Measurements from ENCODE around the gene PEAK3.
A peak's percentile ranks its signal among the peaks of the same experiment; 100 is the strongest.

PEAK3 gene

DNA sequence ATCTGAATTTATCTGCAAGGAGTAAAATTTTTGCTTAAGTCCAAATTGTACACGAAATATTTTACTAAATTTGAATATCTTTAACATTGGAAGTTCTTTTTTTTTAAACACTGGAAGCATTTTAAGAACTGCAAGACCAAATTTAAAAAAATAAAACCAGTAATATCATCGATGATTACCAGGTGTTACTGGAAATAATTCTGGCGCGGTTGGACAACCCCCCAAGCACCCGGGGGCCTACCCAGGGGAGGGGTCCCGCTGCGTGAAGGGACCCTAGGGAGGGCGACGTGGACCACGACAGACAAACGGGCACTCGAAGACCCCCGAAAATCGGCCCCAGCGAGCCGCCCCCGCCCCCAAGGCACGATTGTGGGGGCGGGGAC, 13.1 kb downstream of the PEAK3 start:
- TF ChIP-seq, protein P1, sequence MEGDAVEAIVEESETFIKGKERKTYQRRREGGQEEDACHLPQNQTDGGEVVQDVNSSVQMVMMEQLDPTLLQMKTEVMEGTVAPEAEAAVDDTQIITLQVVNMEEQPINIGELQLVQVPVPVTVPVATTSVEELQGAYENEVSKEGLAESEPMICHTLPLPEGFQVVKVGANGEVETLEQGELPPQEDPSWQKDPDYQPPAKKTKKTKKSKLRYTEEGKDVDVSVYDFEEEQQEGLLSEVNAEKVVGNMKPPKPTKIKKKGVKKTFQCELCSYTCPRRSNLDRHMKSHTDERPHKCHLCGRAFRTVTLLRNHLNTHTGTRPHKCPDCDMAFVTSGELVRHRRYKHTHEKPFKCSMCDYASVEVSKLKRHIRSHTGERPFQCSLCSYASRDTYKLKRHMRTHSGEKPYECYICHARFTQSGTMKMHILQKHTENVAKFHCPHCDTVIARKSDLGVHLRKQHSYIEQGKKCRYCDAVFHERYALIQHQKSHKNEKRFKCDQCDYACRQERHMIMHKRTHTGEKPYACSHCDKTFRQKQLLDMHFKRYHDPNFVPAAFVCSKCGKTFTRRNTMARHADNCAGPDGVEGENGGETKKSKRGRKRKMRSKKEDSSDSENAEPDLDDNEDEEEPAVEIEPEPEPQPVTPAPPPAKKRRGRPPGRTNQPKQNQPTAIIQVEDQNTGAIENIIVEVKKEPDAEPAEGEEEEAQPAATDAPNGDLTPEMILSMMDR (IDR thresholded peaks at IDR 0.05; ENCODE audit: borderline replicate concordance, insufficient read depth, low read depth, low read length), result no peak
- peak overlapping the region; percentile 62 for H3K4me3 ChIP-seq (ENCODE audit: low read depth, low read length)

DNA sequence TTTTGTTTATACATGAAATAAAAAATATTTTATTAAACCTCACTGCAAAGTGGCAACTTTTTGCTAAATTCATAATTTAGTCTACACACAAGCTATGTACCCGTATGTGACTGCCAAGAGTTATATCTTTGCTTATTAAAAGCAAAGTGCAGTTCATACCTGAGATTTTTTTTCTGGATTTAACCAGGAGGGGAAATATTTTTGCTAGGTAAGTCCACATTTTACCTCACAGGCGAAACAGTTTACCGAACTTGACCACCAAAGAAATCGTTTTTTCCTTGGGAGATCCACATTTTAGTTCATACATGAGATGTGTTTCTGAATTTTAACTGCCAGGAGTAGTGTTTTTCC, 13.5 kb downstream of the PEAK3 start:
- TF ChIP-seq, protein P1 (IDR thresholded peaks at IDR 0.05; ENCODE audit: borderline replicate concordance, insufficient read depth, low read depth, low read length), result no peak
- no peak overlapping the region for H3K4me3 ChIP-seq (ENCODE audit: low read depth, low read length)

DNA sequence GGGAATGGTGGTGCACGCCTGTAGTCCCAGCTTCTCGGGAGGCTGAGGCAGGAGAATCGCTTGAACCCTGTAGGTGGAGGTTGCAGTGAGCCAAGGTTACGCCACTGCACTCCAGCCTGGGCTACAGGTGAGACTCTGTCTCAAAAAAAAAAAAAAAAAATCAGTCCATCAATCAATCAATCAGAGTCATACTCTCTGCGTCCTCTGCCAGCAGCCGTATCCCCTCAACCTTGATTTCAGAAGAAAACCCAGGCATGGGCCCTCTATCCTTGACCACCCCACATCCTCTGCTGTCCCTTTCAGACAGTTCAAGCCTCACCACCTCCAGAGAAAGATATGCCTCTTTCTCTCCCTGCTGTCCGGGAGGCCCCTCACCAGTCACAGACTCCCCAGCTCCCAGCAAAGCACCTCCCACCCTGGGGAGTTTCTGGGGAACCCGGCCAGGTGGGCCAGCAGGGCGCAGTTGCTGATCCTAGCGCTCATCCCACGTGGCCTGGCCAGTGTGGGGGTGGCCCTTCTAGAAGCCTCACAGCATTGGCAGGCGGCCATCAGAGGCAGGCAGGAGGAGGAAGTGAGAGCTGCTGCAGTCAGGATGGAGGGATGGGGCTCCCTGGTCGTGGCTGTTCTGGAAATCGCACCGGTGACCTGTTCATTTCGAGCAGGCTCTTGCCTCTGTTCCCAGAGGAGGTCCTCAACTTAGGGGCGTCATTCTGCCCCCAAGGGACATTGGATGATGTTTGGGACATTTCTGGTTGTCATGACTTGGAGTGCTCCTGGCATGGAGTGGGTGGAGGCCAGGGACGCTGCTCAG, 15.6 kb downstream of the PEAK3 start:
- peak overlapping the region; percentile 6 for H3K4me3 ChIP-seq (ENCODE audit: low read depth, low read length)
- TF ChIP-seq, protein P1 (IDR thresholded peaks at IDR 0.05; ENCODE audit: borderline replicate concordance, insufficient read depth, low read depth, low read length), result no peak

DNA sequence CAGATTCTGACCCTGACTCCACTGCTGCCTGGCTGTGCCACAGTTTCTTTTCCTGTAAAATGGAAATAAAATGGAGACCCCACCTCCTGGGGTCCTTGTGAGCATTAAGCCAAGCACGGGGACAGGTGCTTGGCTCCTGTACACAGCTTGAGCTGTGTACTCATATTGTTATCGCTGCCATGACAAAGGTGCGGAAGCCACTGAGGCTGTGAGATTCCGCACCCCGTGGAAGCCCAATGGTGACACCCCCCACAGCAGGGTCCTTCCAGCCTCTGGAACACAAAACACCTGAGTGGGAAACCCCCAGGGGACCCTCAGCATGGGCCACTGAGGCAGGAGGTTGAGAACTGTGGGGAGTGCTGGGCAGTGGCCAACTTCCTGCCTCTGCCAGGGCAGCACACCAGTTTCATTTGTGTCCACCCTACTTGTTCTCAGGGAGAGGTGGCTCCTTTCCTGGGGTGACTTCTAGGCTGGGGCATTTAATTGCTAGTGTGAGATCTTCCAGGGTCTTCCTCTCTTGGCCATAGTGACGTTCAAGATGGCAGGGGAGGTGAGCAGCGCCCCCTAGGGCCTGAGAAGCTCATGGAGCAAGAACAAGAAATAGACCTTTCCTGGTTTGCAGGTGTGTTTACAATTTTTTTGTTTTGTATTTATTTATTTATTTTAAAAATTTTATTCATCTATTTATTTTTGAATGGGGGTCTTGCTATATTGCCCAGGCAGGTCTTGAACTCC, 20.4 kb downstream of the PEAK3 start:
- H3K4me3 ChIP-seq (ENCODE audit: low read depth, low read length), result no peak overlapping the region
- TF ChIP-seq, protein P1 (IDR thresholded peaks at IDR 0.05; ENCODE audit: borderline replicate concordance, insufficient read depth, low read depth, low read length), result peak; percentile 70

DNA sequence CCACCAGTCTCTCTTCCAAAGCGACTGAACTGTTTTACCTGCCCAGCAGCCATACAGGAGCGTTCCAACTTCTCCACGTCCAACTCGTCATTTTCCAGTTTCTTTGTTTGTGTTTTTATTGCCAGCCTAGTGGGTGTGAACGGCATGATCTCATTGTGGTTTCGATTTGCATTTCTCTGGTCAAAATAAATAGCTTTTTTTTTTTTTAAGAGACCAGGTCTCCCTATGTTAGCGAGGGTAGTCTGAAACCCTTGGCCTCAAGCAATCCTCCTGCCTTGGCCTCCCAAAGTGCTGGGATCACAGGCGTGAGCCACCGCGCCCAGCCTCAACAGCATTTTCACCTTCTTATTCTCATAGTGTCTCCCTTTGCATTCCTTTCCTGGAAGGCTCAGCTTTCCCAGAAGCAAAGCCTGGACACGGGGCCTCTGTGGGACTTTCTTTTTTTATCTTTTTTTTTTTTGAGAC, 21.6 kb downstream of the PEAK3 start:
- TF ChIP-seq, protein P1 (IDR thresholded peaks at IDR 0.05; ENCODE audit: borderline replicate concordance, insufficient read depth, low read depth, low read length), result no peak
- H3K4me3 ChIP-seq (ENCODE audit: low read depth, low read length), result no peak overlapping the region

DNA sequence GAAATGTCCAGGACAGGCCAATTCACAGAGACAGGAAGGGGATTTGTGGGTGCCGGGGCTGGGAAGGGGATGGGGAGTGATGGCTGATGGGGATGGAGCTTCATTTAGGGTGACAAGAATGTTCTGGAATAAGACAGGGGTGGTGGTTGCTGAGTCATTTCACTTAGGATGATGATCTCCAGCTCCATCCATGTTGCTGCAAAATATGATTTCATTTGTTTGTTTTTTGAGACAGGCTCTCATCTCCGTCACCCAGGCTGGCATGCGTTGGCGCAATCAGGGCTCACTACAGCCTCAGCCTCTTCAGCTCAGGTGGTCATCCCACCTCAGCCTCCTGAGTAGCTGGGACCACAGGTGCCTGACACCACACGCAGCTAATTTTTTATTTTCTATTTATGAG, 22.6 kb downstream of the PEAK3 start:
- H3K4me3 ChIP-seq (ENCODE audit: low read depth, low read length), result no peak overlapping the region
- TF ChIP-seq, protein P1 (IDR thresholded peaks at IDR 0.05; ENCODE audit: borderline replicate concordance, insufficient read depth, low read depth, low read length), result no peak

All from GM12875 (cell line).